ENCODE results near the gene LGALS3BP. TPM values are rescaled to one million over a fixed set of nuclear protein-coding genes. Genes with fewer than 3 reads are reported as not detected.
A peak's percentile ranks its signal among the peaks of the same experiment; 100 is the strongest.

The LGALS3BP gene
- total RNA-seq, 4 donors from 2014 or later, result 191 to 392 (median 296) TPM

DNA sequence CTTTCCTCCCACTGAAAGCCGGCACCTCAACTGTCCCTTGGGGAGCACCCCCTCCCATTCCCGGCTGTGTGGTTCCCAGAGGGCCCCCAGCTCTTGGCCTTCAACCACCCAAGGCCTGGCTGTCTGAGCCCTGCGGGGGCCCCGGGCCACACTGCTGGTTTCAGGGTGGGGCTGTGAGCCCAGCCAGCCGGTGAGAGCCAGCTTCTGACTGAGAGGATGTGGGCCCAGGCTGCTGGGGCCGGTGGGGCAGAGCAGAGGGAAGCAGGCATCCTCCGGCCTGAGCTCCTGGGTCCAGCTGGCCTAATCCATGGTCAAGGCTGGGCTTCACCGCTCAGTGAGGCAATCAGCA lies 875 bp upstream of the LGALS3BP start:
- peak overlapping the region in 3 of 4 donors; percentile 48 to 90 (median 83) for H3K27ac ChIP-seq
- no peaks in the 10 kb centered on the region for H3K27me3 ChIP-seq
- TF ChIP-seq, protein P1, sequence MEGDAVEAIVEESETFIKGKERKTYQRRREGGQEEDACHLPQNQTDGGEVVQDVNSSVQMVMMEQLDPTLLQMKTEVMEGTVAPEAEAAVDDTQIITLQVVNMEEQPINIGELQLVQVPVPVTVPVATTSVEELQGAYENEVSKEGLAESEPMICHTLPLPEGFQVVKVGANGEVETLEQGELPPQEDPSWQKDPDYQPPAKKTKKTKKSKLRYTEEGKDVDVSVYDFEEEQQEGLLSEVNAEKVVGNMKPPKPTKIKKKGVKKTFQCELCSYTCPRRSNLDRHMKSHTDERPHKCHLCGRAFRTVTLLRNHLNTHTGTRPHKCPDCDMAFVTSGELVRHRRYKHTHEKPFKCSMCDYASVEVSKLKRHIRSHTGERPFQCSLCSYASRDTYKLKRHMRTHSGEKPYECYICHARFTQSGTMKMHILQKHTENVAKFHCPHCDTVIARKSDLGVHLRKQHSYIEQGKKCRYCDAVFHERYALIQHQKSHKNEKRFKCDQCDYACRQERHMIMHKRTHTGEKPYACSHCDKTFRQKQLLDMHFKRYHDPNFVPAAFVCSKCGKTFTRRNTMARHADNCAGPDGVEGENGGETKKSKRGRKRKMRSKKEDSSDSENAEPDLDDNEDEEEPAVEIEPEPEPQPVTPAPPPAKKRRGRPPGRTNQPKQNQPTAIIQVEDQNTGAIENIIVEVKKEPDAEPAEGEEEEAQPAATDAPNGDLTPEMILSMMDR (IDR thresholded peaks at IDR 0.05), result no peak
- TF ChIP-seq POLR2A (IDR thresholded peaks at IDR 0.05) (no peak), EP300 (IDR thresholded peaks at IDR 0.05) (no peak)
- no peaks in the 10 kb centered on the region for H3K9me3 ChIP-seq
- 62 to 78% methylated on average over 8 of the region's 8 CpGs for WGBS, 2 donors
- no peak overlapping the region for H3K4me3 ChIP-seq
- no peaks in the 10 kb centered on the region for H3K36me3 ChIP-seq
- H3K4me1 ChIP-seq, result peaks cover 0 to 54% (median 43%) of the 10 kb centered on the region in 4 donors
- no peak for DNase-seq (ENCODE audit: low spot score in 2 of 2)

DNA sequence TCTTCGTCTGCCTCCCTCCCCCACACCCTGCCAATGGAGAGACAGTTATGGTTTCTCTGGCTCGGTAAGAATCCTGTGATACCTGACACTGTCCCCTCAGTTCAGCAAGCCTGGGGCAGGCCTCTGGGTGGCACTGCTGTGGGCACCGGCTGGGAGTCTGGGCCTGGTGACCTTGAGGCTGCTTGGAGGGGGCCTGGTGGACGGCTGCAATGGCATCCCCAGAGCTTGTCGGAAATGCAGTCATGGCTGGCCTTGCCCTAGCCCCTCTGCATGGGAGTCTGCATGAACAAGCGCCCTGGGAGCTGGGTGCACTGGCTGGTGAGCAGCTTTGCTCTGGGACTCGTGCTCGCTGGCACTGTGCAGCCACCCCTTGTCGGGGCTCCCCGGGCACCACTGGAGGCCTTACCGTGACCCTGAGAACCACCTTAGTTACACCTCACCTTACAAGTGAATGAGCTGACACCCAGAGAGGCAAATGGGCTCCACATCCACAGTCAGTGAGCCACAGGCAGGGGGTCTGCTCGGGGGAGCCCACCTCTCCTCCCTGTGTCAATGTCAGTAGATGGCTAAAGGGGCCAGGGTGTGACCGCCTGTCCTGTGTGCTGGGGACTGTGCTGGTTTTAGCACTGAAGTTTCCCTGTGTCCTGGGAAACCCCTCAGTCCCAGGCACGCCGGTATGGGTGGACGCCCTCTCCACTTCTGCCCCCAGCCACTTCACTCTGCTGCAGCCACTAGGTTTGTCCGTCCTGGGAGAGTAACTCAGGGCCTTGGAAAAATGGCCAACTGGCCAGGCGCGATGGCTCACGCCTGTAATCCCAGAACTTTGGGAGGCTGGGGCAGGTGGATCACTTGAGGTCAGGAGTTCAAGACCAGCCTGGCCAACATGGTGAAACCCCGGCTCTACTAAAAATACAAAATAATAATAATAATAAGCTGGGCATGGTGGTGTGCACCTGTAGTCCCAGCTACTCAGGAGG lies 1.4 kb downstream of the LGALS3BP start:
- H3K36me3 ChIP-seq, result no peaks in the 10 kb centered on the region
- peak overlapping the region in 3 of 4 donors; percentile 7 to 49 (median 31) for H3K4me3 ChIP-seq
- peaks cover 0 to 73% (median 54%) of the 10 kb centered on the region in 4 donors for H3K4me1 ChIP-seq
- WGBS, 2 donors, result 64 to 72% methylated on average over 13 to 19 of the region's 21 CpGs
- no peaks in the 10 kb centered on the region for H3K9me3 ChIP-seq
- no peak for TF ChIP-seq EP300 (IDR thresholded peaks at IDR 0.05)
- TF ChIP-seq, protein P1 (IDR thresholded peaks at IDR 0.05), result no peak
- no peak for TF ChIP-seq POLR2A (IDR thresholded peaks at IDR 0.05)
- H3K27me3 ChIP-seq, result no peaks in the 10 kb centered on the region
- no peak for DNase-seq (ENCODE audit: low spot score in 2 of 2)
- H3K27ac ChIP-seq, result peak overlapping the region; percentile 21 to 86 (median 78)

DNA sequence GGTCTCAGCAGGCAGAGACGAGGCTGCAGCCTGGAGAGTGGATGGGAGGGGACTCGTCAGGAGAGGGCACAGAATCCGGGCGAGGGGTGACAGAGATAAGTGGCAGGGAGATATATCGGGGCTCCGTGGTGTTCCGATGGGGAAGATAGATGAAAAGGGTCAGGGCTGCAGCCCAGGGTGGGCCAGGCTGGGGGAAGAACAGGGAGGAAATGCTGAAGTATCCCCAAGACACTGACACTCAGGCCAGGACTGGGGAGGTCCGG lies 2.1 kb downstream of the LGALS3BP start:
- Histone ChIP-seq H3K27ac (peak overlapping the region; percentile 21 to 86 (median 78)), H3K36me3 (peaks cover 0 to 4% (median 0%) of the 10 kb centered on the region in 3 donors), H3K27me3 (no peaks in the 10 kb centered on the region), H3K4me3 (peak overlapping the region in 1 of 4 donors; percentile 49), H3K9me3 (no peaks in the 10 kb centered on the region), H3K4me1 (peaks cover 0 to 77% (median 54%) of the 10 kb centered on the region in 4 donors)
- TF ChIP-seq POLR2A (IDR thresholded peaks at IDR 0.05) (no peak), EP300 (IDR thresholded peaks at IDR 0.05) (no peak)
- TF ChIP-seq, protein P1 (IDR thresholded peaks at IDR 0.05), result no peak
- WGBS, 2 donors, result 59 to 70% methylated on average over 8 of the region's 8 CpGs
- DNase-seq (ENCODE audit: low spot score in 2 of 2), result no peak

DNA sequence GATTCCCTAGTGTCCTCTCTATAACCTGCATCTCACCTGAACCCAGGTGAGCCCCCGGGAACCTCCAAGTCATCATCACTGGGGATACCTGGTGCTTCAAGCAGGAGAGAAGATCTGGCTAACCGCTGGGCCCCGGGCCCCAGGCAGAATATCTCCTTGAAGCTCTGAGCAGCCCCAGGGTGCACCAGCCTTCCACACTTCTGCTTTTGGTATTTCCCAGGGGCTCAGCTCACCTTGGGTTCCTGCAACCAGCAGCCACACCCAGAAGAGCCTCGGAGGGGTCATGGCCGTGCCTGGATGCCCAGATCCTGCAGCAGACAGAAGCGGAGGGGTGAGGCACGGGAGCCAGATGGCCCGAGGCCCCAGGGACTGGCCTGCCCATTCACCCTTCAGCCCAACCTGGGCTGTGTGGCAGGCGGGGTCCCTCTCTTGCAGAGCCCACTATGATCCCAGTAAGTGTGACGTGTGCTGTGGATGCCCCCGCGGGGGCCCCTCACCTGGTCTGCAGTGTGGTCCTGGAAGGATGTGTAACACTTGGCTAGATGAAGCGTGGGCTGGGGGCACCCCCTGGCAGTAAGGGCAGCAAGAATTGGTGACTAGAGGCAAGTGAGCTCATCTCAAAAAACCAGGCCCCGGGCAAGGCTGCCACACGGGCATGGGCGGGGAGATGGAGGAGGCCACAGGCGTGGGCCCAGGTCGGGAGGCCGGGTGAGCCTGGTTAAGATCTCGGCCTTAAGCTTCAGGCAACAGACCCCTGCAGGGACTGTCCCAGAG lies 2.6 kb downstream of the LGALS3BP start:
- no peaks in the 10 kb centered on the region for H3K9me3 ChIP-seq
- DNase-seq (ENCODE audit: low spot score in 2 of 2), result no peak
- H3K4me3 ChIP-seq, result no peak overlapping the region
- WGBS, 2 donors, result 72 to 78% methylated on average over 12 to 18 of the region's 20 CpGs
- peaks cover 0 to 81% (median 54%) of the 10 kb centered on the region in 4 donors for H3K4me1 ChIP-seq
- peaks cover 0 to 9% (median 0%) of the 10 kb centered on the region in 3 donors for H3K36me3 ChIP-seq
- peak overlapping the region; percentile 21 to 86 (median 78) for H3K27ac ChIP-seq
- TF ChIP-seq EP300 (IDR thresholded peaks at IDR 0.05), result no peak
- no peak for TF ChIP-seq POLR2A (IDR thresholded peaks at IDR 0.05)
- TF ChIP-seq, protein P1 (IDR thresholded peaks at IDR 0.05), result no peak
- no peaks in the 10 kb centered on the region for H3K27me3 ChIP-seq

All from tibial nerve (tissue), 4 donors.